HepG2 (cell line): ENCODE results near the gene BRSK2. TPM values are rescaled to one million over a fixed set of nuclear protein-coding genes. Genes with fewer than 3 reads are reported as not detected.

Source experiments
- ATAC-seq: fragments of 200-7000 bp; cut with Tn5 transposase; 3 replicates; pipeline ENCODE4 v1.9.1; 2020; ENCODE audit warnings: mild to moderate bottlenecking, moderate library complexity
- BruUV-seq: library from RNA; stranded (reverse); fragments of 400-500 nt; replicated peaks from 2 replicates; lab custom pipeline; 2021; lab: Mats Ljungman, UMichigan
- CTCF ChIA-PET: fragments of 300-600 bp; formaldehyde crosslinking; extraction: SDS; loops from one replicate; lab custom pipeline; 2021; ENCODE audit warnings: low total read pairs, inconsistent platforms, low intra/inter-chr PET ratio; lab: Yijun Ruan, JAX
- POLR2A ChIA-PET: fragments of 350-600 bp; sonication (Branson Sonifier 250); formaldehyde crosslinking; loops from one replicate; lab custom pipeline; 2020; ENCODE audit warnings: antibody characterized with exemption, inconsistent platforms; lab: Yijun Ruan, JAX
- DNase-seq: peaks from one replicate; pipeline ENCODE4 v3.0.0-alpha.2; 2015; ENCODE audit warnings: low spot score
- FAIRE-seq: peaks from 3 replicates; lab custom pipeline; 2011; peaks lifted over from hg19 to GRCh38; lab: Jason Lieb, UNC
- H2AFZ ChIP-seq: one replicate; pipeline ENCODE4 v1.6.1; 2011; ENCODE audit warnings: low read length, inconsistent platforms
- H3K27ac ChIP-seq: fragments of 300-600 bp; 3 replicates; pipeline ENCODE4 v1.8.0; 2011; ENCODE audit warnings: mixed run types, mild to moderate bottlenecking, mixed read lengths, low read length, inconsistent platforms; ENCODE audit not compliant: insufficient read depth; ENCODE audit errors: extremely low read length
- H3K27me3 ChIP-seq, 2 experiments: fragments of 200-600 bp in 1 of 2; 2 replicates in 1 of 2; 3 replicates in 1 of 2; pipeline versions ENCODE4 v1.6.0 to v1.8.0; 2011; ENCODE audit warnings: low read length in 2 of 2, mild to moderate bottlenecking in 2 of 2, moderate library complexity in 2 of 2, inconsistent platforms in 1 of 2; ENCODE audit not compliant: insufficient read depth in 2 of 2, control insufficient read depth in 1 of 2
- H3K36me3 ChIP-seq, 2 experiments: fragments of 200-600 bp in 1 of 2; replicated peaks in 1 of 2; 2 replicates in 1 of 2; 3 replicates in 1 of 2; pipeline versions ENCODE4 v1.5.1 to v1.8.0; 2011; ENCODE audit warnings: low read length in 2 of 2, inconsistent platforms in 1 of 2; ENCODE audit not compliant: insufficient read depth in 2 of 2, control insufficient read depth in 1 of 2
- H3K4me1 ChIP-seq: 2 replicates; pipeline ENCODE4 v1.5.1; 2012; ENCODE audit warnings: low read length, inconsistent platforms; ENCODE audit not compliant: insufficient read depth
- H3K4me2 ChIP-seq: 2 replicates; pipeline ENCODE4 v1.6.0; 2011; ENCODE audit warnings: low read depth, low read length, inconsistent platforms
- H3K4me3 ChIP-seq, 3 experiments: fragments of 200-600 bp in 1 of 3; sonication (generic), shearing (Covaris generic) in 1 of 3; replicated peaks in 1 of 3; 2 replicates each; pipeline ENCODE4 v1.5.1; 2011 to 2016; ENCODE audit warnings: low read length in 3 of 3, inconsistent platforms in 2 of 3, low read depth in 2 of 3, mild to moderate bottlenecking in 2 of 3, control low read depth in 1 of 3, mixed read lengths in 1 of 3; ENCODE audit not compliant: insufficient read depth in 1 of 3
- H3K79me2 ChIP-seq: one replicate; pipeline ENCODE4 v1.6.1; 2011; ENCODE audit warnings: low read length, inconsistent platforms; ENCODE audit not compliant: insufficient read depth
- H3K9ac ChIP-seq: 2 replicates; pipeline ENCODE4 v1.6.0; 2011; ENCODE audit warnings: mild to moderate bottlenecking, low read depth, low read length, inconsistent platforms; ENCODE audit not compliant: insufficient read depth
- H3K9me3 ChIP-seq: 2 replicates; pipeline ENCODE4 v1.5.1; 2012; ENCODE audit warnings: mild to moderate bottlenecking, low read length
- H4K20me1 ChIP-seq: 2 replicates; pipeline ENCODE4 v1.6.0; 2011; ENCODE audit warnings: inconsistent platforms, mild to moderate bottlenecking, low read length, moderate library complexity; ENCODE audit not compliant: insufficient read depth
- HES4 ChIP-seq: sonication (generic); formaldehyde crosslinking; IDR thresholded peaks from 2 replicates; pipeline ENCODE4 v1.9.0; 2021; ENCODE audit warnings: mild to moderate bottlenecking, missing genetic modification reagents, borderline replicate concordance
- STAT5B ChIP-seq: sonication (generic); formaldehyde crosslinking; IDR thresholded peaks from 2 replicates; pipeline ENCODE4 v1.4.0; 2020; ENCODE audit warnings: missing genetic modification reagents
- ZNF792 ChIP-seq: IDR thresholded peaks from 2 replicates; pipeline ENCODE4 v1.6.1; 2016
- ZNF883 ChIP-seq: sonication (generic); formaldehyde crosslinking; IDR thresholded peaks from 2 replicates; pipeline ENCODE4 v1.5.1; 2020; ENCODE audit warnings: mild to moderate bottlenecking, missing genetic modification reagents; ENCODE audit errors: not compliant biosample characterization
- WGBS: methylation state at CpG from one replicate; pipeline ENCODE4 v1.1.6; 2017; ENCODE audit warnings: low lambda C conversion rate; 5-methylcytosine and 5-hydroxymethylcytosine counted together
- in situ Hi-C: cut with HindIII; loops from 2 replicates; pipeline ENCODE4 v1.10.0; 2017; ENCODE audit warnings: low pct_unique_long_range_greater_than_20kb; ENCODE audit not compliant: extremely low pct_ligation_motif_present
- intact Hi-C: fragments of 100-400 bp; cut with micrococcal nuclease; formaldehyde crosslinking; loops from one replicate; pipeline ENCODE4 v1.10.0; 2022; ENCODE audit not compliant: unreplicated experiment
- polyA plus RNA-seq, 8 experiments: library from polyadenylated mRNA; depleted of rRNA in 3 of 8; stranded (reverse) in 7 of 8; unstranded in 1 of 8; fragments of >200 nt; fragmentation: Illumina TruSeq in 4 of 8; extraction: Trizol in 4 of 8; gene quantifications; 2 replicates each; pipeline versions ENCODE4 v1.2.1 to v1.2.3, GENCODE V29; 2011 to 2016; ENCODE audit warnings: low read depth in 4 of 8, missing spikeins in 1 of 8, mixed read lengths in 1 of 8; ENCODE audit not compliant: insufficient read depth in 1 of 8
- total RNA-seq, 5 experiments: library from RNA; depleted of rRNA; stranded (reverse); fragments of >200 nt; fragmentation: Illumina TruSeq; extraction: Trizol; gene quantifications; 2 replicates each; pipeline ENCODE4 v1.2.3, GENCODE V29; 2016; ENCODE audit warnings: low read depth in 1 of 5
- TF ChIP-seq, protein P1 (sequence below): sonication (generic); formaldehyde crosslinking; IDR thresholded peaks from 2 replicates; pipeline ENCODE4 v1.8.1; 2023; ENCODE audit warnings: missing genetic modification reagents, inconsistent platforms, borderline replicate concordance
- TF ChIP-seq, protein P2 (sequence below): sonication (generic); formaldehyde crosslinking; IDR thresholded peaks from 2 replicates; pipeline ENCODE4 v1.4.0; 2020; ENCODE audit warnings: missing genetic modification reagents, borderline replicate concordance
- TF ChIP-seq, protein P3 (sequence below): fragments of 450-650 bp; IDR thresholded peaks from 2 replicates; pipeline ENCODE4 v1.6.1; 2016

BRSK2 gene
- total and polyA plus RNA-seq, 2 of the 13 experiments (the other 11 are each of a cell fraction or from before 2014, with no cell fraction given), result 0.74 to 1.1 TPM

- TF ChIP-seq, protein P1, sequence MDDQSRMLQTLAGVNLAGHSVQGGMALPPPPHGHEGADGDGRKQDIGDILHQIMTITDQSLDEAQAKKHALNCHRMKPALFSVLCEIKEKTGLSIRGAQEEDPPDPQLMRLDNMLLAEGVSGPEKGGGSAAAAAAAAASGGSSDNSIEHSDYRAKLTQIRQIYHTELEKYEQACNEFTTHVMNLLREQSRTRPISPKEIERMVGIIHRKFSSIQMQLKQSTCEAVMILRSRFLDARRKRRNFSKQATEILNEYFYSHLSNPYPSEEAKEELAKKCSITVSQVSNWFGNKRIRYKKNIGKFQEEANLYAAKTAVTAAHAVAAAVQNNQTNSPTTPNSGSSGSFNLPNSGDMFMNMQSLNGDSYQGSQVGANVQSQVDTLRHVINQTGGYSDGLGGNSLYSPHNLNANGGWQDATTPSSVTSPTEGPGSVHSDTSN (CRISPR knock-in tag), result no peak
- TF ChIP-seq HES4 (CRISPR knock-in tag) (no peak), ZNF792 (CRISPR knock-in tag) (no peak)
- TF ChIP-seq, protein P2, sequence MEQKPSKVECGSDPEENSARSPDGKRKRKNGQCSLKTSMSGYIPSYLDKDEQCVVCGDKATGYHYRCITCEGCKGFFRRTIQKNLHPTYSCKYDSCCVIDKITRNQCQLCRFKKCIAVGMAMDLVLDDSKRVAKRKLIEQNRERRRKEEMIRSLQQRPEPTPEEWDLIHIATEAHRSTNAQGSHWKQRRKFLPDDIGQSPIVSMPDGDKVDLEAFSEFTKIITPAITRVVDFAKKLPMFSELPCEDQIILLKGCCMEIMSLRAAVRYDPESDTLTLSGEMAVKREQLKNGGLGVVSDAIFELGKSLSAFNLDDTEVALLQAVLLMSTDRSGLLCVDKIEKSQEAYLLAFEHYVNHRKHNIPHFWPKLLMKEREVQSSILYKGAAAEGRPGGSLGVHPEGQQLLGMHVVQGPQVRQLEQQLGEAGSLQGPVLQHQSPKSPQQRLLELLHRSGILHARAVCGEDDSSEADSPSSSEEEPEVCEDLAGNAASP (CRISPR knock-in tag), result no peak
These were observed 15.7 kb downstream of the BRSK2 start (continued) for GRCh38 chr11:1405186-1406020.

- ChIA-PET CTCF (no interaction called here), POLR2A (no interaction called here)
- DNase-seq (no peak), FAIRE-seq (no peak), ATAC-seq (no peak)
- Histone ChIP-seq H3K36me3 (no peaks in the 10 kb centered on the region), H2AFZ (no peak overlapping the region), H3K4me3 (no peak overlapping the region), H3K27ac (no peak overlapping the region), H3K79me2 (no peaks in the 10 kb centered on the region), H3K9me3 (no peaks in the 10 kb centered on the region), H3K9ac (no peak overlapping the region), H3K4me2 (no peak overlapping the region), H4K20me1 (peaks cover 9% of the 10 kb centered on the region; the same call in 1 of the 2 replicates), H3K27me3 (peaks cover 8 to 55% of the 10 kb centered on the region in 2 experiments), H3K4me1 (no peaks in the 10 kb centered on the region)
- WGBS, result 3% methylated on average over 5 of the region's 31 CpGs
- intact Hi-C loops (no loop called here), in situ Hi-C loops (no loop called here)
- TF ChIP-seq ZNF883 (CRISPR knock-in tag) (no peak), STAT5B (CRISPR knock-in tag) (no peak)
- TF ChIP-seq, protein P3, sequence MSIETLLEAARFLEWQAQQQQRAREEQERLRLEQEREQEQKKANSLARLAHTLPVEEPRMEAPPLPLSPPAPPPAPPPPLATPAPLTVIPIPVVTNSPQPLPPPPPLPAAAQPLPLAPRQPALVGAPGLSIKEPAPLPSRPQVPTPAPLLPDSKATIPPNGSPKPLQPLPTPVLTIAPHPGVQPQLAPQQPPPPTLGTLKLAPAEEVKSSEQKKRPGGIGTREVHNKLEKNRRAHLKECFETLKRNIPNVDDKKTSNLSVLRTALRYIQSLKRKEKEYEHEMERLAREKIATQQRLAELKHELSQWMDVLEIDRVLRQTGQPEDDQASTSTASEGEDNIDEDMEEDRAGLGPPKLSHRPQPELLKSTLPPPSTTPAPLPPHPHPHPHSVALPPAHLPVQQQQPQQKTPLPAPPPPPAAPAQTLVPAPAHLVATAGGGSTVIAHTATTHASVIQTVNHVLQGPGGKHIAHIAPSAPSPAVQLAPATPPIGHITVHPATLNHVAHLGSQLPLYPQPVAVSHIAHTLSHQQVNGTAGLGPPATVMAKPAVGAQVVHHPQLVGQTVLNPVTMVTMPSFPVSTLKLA, result peak; percentile 49; the same call in 1 of the 2 replicates
- BruUV-seq, result no TSS peak
These were observed 17.1 kb downstream of the BRSK2 start for GRCh38 chr11:1406571-1407485.
